ENCODE data around the gene SREBF2. TPM values are rescaled to one million over a fixed set of nuclear protein-coding genes. Genes with fewer than 3 reads are reported as not detected.

SREBF2 gene
- total and polyA plus RNA-seq, 10 of the 15 experiments (the other 5 are each of a cell fraction or from before 2014, with no cell fraction given): 2.4 to 177 (median 78.8) TPM

GRCh38 chr22:41949297-41949965 lies 116.5 kb downstream of the SREBF2 start (continued):
- TF ChIP-seq PRDM15 (CRISPR knock-in tag; IDR thresholded peaks at IDR 0.05) (no peak), PML (IDR thresholded peaks at IDR 0.05; ENCODE audit: low read length) (no peak), MYC (IDR thresholded peaks at IDR 0.05; ENCODE audit: insufficient read depth, insufficient read length, insufficient replicate concordance, low read length, severe bottlenecking) (no peak), MEF2A (IDR thresholded peaks at IDR 0.05; ENCODE audit: insufficient read depth, low read depth, low read length) (no peak), CHD2 (IDR thresholded peaks at IDR 0.05; ENCODE audit: borderline replicate concordance, low read depth, low read length) (no peak; the same call in 1 of the 2 replicates), LARP7 (IDR thresholded peaks at IDR 0.05) (0 out of 2 replicates have a peak, but pooled peaks have one; percentile 52), MXI1 (IDR thresholded peaks at IDR 0.05; ENCODE audit: low read depth, low read length) (no peak), HDAC2 (IDR thresholded peaks at IDR 0.05) (no peak), RAD51 (IDR thresholded peaks at IDR 0.05) (no peak), CBFB (IDR thresholded peaks at IDR 0.05; ENCODE audit: low read depth) (no peak), WRNIP1 (IDR thresholded peaks at IDR 0.05; ENCODE audit: borderline replicate concordance, low read depth, low read length) (no peak), SMAD1 (IDR thresholded peaks at IDR 0.05; ENCODE audit: low read depth, partially characterized antibody) (no peak), BCL11A (IDR thresholded peaks at IDR 0.05; ENCODE audit: low read depth, low read length) (no peak), MYB (IDR thresholded peaks at IDR 0.05; ENCODE audit: borderline replicate concordance, low read depth, low read length) (no peak), TCF7 (IDR thresholded peaks at IDR 0.05; ENCODE audit: borderline replicate concordance) (no peak), RFX5 (IDR thresholded peaks at IDR 0.05; ENCODE audit: low read depth, low read length) (no peak), ZBTB40 (IDR thresholded peaks at IDR 0.05; ENCODE audit: borderline replicate concordance) (no peak; the same call in 1 of the 2 replicates), TCF12 (IDR thresholded peaks at IDR 0.05; ENCODE audit: low read depth, low read length) (no peak; the same call in 1 of the 2 replicates), POLR2AphosphoS5 (IDR thresholded peaks at IDR 0.05; ENCODE audit: low read length) (peak; percentile 47; the same call in 1 of the 2 replicates), SIX5 (IDR thresholded peaks at IDR 0.05; ENCODE audit: low read depth, low read length, severe bottlenecking) (no peak), JUNB (IDR thresholded peaks at IDR 0.05) (no peak)
- TF ChIP-seq, protein P1, sequence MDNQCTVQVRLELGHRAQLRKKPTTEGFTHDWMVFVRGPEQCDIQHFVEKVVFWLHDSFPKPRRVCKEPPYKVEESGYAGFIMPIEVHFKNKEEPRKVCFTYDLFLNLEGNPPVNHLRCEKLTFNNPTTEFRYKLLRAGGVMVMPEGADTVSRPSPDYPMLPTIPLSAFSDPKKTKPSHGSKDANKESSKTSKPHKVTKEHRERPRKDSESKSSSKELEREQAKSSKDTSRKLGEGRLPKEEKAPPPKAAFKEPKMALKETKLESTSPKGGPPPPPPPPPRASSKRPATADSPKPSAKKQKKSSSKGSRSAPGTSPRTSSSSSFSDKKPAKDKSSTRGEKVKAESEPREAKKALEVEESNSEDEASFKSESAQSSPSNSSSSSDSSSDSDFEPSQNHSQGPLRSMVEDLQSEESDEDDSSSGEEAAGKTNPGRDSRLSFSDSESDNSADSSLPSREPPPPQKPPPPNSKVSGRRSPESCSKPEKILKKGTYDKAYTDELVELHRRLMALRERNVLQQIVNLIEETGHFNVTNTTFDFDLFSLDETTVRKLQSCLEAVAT (IDR thresholded peaks at IDR 0.05): no peak; the same call in none of the 2 replicates
